Right atrium auricular region (tissue), 2 donors: ENCODE results near the gene EXOC6B. TPM values are rescaled to one million over a fixed set of nuclear protein-coding genes. Genes with fewer than 3 reads are reported as not detected.

Experiments used
- DNase-seq: peaks from one replicate; pipeline ENCODE4 v3.0.0-alpha.2; 2019; ENCODE audit warnings: low spot score
- H3K27ac ChIP-seq, 2 donors: fragments of 200-600 bp; sonication (generic); 1 replicate in 1 of 2; 2 replicates in 1 of 2; pipeline ENCODE4 v1.5.1; 2016 to 2019
- H3K27me3 ChIP-seq, 2 donors: fragments of 200-600 bp; sonication (generic); one replicate each; pipeline versions ENCODE4 v1.5.1 to v1.6.0; 2017 to 2019
- H3K36me3 ChIP-seq: fragments of 200-600 bp; sonication (generic); one replicate; pipeline ENCODE4 v1.5.1; 2016
- H3K4me1 ChIP-seq, 2 donors: fragments of 200-600 bp; sonication (generic); one replicate each; pipeline versions ENCODE4 v1.5.1 to v1.6.0; 2017 to 2019
- H3K4me3 ChIP-seq, 2 donors: fragments of 200-600 bp; sonication (generic); 1 replicate in 1 of 2; 2 replicates in 1 of 2; pipeline ENCODE4 v1.5.1; 2017 to 2019; ENCODE audit warnings: mild to moderate bottlenecking in 1 of 2, moderate library complexity in 1 of 2
- H3K9me3 ChIP-seq, 2 donors: fragments of 200-600 bp; sonication (generic); one replicate each; pipeline ENCODE4 v1.5.1; 2019
- total RNA-seq, 2 donors: library from RNA; depleted of rRNA; stranded (reverse); fragments of >200 nt; gene quantifications; one replicate each; pipeline ENCODE4 v1.1.0, GENCODE V29; 2016
- TF ChIP-seq, protein P1 (sequence below), 2 donors: fragments of 200-600 bp; sonication (generic); IDR thresholded peaks; one replicate each; pipeline ENCODE4 v1.5.1; 2019; ENCODE audit warnings: antibody characterized with exemption in 2 of 2

Gene EXOC6B
- total RNA-seq, 2 donors from 2014 or later, result 80.5 to 111 TPM

DNA sequence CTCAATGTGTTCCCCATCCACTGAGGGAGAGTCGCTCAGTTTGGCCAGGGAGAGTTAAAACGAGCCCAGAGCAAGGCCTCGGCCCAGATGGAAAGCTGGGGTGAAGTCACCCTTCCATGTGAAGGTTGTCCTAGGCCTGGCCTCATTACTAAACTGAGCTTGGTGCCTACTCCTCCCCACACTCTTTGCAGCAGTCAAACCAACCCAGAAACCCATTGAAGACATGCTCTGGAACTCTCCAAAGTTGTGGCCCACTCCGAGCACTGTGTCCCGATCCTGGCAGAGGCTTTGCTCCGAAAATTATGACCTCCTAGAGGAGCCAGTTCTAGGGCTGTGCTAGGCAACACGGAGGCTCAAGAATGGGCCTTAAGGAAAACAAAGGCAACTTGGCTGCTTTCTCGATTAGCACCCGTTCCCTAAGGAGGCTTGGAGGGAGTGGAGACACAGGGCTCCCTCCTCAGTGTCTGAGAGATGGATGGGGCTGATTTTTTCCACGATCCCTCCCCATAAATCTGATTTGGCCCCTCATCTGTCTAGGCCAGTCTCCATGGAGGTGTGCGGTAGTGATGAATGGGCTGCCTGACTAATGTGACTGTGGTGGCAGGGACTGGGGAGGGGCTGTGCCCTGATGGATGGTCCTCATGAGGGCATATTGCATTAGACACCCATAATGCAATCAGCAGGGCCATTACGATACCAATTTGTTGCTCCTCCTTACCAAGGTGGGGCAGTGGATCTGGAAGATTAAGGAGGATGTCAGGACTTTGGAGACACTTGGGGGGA lies 666.4 kb downstream of the EXOC6B start:
- Histone ChIP-seq H3K27ac (no peak overlapping the region), H3K27me3 (no peaks in the 10 kb centered on the region)

DNA sequence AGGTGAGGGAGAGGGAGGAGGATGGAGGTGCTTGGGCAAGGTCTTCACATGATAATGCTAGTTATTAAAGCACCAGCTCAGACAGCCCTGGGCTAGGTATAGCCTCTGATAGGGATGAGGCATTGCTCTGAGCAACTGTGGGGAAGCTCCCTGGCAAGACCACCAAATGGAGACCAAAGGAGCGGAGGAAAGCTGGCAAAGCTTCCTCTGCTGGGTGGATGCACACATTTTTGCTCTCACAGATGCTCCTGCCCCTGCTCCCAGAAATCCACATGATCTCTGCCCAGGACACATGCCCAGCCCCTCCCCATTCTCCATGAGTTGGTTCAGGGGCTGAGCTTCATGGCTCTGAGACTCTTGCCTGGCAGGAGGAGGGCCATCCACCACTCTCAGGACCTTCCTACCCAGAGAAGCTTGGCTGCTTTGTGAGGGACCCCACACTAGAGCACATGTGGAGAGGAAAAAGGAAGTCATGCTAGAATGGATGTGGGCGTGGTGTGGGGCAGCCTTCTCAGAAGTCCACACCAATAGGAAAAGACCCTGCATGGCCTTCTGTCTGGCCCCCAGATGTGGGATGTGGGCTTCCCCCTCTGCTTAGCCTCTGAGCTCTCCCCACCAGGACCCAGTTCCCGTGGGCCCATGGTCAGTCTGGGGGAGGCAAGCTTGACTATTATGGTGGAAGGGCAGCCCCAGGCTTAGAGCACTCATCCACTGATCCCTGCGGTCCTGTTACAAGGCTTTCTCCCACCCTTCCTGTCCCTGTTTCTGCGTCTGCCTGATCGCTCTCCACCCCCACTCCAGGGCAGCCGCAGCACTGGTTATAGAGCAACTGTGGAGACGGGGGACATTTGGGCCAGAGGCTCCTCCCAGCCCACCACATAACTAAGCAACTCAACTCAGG lies 667.7 kb downstream of the EXOC6B start:
- Histone ChIP-seq H3K36me3 (no peaks in the 10 kb centered on the region), H3K27ac (no peak overlapping the region), H3K27me3 (no peaks in the 10 kb centered on the region), H3K9me3 (no peaks in the 10 kb centered on the region), H3K4me1 (no peaks in the 10 kb centered on the region), H3K4me3 (no peak overlapping the region)
- peak; percentile 51 for DNase-seq
- TF ChIP-seq, protein P1, sequence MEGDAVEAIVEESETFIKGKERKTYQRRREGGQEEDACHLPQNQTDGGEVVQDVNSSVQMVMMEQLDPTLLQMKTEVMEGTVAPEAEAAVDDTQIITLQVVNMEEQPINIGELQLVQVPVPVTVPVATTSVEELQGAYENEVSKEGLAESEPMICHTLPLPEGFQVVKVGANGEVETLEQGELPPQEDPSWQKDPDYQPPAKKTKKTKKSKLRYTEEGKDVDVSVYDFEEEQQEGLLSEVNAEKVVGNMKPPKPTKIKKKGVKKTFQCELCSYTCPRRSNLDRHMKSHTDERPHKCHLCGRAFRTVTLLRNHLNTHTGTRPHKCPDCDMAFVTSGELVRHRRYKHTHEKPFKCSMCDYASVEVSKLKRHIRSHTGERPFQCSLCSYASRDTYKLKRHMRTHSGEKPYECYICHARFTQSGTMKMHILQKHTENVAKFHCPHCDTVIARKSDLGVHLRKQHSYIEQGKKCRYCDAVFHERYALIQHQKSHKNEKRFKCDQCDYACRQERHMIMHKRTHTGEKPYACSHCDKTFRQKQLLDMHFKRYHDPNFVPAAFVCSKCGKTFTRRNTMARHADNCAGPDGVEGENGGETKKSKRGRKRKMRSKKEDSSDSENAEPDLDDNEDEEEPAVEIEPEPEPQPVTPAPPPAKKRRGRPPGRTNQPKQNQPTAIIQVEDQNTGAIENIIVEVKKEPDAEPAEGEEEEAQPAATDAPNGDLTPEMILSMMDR (IDR thresholded peaks at IDR 0.05), result no peak

More for the DNA sequence above, 666.4 kb downstream of the EXOC6B start:
- TF ChIP-seq, protein P1 (IDR thresholded peaks at IDR 0.05), result no peak
- Histone ChIP-seq H3K36me3 (no peaks in the 10 kb centered on the region), H3K9me3 (no peaks in the 10 kb centered on the region), H3K4me1 (no peaks in the 10 kb centered on the region), H3K4me3 (no peak overlapping the region)
- DNase-seq, result peak; percentile 49

DNA sequence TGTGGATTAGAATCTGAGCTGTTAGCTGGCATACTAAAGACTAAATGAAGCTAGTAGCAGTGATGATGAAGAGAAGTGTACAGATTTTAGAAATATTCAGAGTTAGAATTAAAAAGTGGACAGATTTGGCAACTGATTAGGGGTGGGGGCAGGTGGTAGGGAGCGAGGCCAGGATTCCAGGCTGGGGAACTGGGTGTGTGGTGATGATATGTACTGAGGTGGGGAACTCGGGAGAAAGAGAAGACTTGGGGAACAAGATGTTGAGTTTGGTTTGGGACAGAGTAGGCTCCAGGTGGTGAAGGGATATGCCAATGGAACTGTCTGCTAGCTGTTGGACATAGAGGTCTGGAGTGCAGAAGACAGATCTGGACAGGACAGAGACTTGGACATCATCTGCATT lies 669.0 kb downstream of the EXOC6B start:
- Histone ChIP-seq H3K27me3 (no peaks in the 10 kb centered on the region), H3K9me3 (no peaks in the 10 kb centered on the region), H3K36me3 (no peaks in the 10 kb centered on the region), H3K27ac (no peak overlapping the region), H3K4me1 (no peaks in the 10 kb centered on the region), H3K4me3 (no peak overlapping the region)
- no peak for DNase-seq
- TF ChIP-seq, protein P1 (IDR thresholded peaks at IDR 0.05), result no peak

DNA sequence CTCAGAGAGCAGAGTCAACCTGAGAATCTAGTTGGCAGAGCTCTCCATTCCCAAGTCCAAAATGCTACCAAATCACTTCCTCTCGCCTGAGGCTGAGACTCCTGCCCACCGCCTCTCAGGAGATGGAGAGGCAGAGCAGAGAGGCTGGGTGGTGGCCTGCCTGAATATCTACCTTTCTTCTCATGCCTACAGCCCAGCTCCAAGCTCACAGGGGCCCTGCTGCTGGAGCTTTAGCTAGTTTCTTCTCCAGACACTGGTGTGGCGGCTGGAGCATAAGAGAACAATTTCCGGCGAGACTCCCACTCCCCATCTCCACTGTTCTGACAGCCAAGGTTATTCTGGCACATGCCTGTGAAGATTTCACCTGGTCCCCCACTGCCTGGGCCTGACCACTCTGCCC lies 670.1 kb downstream of the EXOC6B start:
- H3K27ac ChIP-seq, result no peak overlapping the region
- DNase-seq, result no peak
- H3K36me3 ChIP-seq, result no peaks in the 10 kb centered on the region
- H3K4me1 ChIP-seq, result no peaks in the 10 kb centered on the region
- H3K27me3 ChIP-seq, result no peaks in the 10 kb centered on the region
- TF ChIP-seq, protein P1 (IDR thresholded peaks at IDR 0.05), result no peak
- H3K9me3 ChIP-seq, result no peaks in the 10 kb centered on the region
- H3K4me3 ChIP-seq, result no peak overlapping the region

DNA sequence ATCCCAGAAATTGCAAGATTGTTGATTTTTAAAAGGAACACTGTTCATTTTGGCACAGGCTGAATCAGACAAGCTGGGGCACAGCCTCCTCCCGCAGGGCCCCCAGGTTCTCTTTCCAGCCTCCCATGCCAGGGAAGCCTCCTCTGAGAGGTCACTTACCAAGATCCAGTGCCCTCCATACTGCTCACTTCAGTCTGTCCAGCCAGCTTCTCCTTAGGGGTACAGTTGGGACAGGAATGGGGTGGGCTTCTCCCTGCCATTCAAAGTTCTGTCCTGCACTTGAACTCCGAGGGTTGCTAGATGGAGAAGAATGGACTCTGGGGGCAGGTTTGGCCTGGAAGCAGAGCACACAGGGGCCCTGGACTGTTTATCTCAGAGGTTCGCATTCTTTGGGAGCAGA lies 670.7 kb downstream of the EXOC6B start:
- Histone ChIP-seq H3K9me3 (no peaks in the 10 kb centered on the region), H3K36me3 (no peaks in the 10 kb centered on the region), H3K4me3 (no peak overlapping the region), H3K27me3 (no peaks in the 10 kb centered on the region), H3K4me1 (peaks cover 0 to 5% of the 10 kb centered on the region in 2 donors), H3K27ac (no peak overlapping the region)
- TF ChIP-seq, protein P1 (IDR thresholded peaks at IDR 0.05), result no peak
- DNase-seq, result no peak
